GM19467 (cell line): Measurements from ENCODE around the gene PRDM15.

Experiments
- ATAC-seq: cut with Tn5 transposase; IDR thresholded peaks from one replicate; pipeline ENCODE4 v1.9.1; 2021; ENCODE audit warnings: mild to moderate bottlenecking, moderate library complexity; ENCODE audit not compliant: unreplicated experiment

Gene PRDM15

GRCh38 chr21:41885341-41886024 is 6.3 kb upstream of the PRDM15 start:
- ATAC-seq = no peak

GRCh38 chr21:41884501-41885030 is 5.4 kb upstream of the PRDM15 start:
- ATAC-seq = no peak

GRCh38 chr21:41883582-41883981 is 4.4 kb upstream of the PRDM15 start:
- no peak for ATAC-seq

DNA sequence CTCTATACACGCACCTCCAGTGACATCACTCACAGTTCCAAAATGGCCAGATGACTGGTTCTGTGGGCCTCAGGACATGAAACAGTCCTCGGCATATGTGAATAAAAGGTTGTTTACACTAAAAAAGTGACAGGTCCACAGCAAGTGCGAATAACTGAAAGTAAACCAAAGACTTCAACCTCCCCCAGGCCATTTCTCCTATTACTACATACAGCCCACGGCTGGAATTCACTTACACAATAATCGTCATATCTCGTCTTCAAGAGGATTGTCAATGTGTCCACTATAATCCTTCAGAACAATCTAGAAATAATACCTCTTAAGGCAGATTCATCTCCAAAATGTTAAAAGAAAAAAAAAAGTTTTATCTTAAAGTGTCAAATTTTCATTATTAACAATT is 1.9 kb upstream of the PRDM15 start:
- ATAC-seq = no peak

- no peak for ATAC-seq
Measured at GRCh38 chr21:41880153-41880552, 1.0 kb upstream of the PRDM15 start.

DNA sequence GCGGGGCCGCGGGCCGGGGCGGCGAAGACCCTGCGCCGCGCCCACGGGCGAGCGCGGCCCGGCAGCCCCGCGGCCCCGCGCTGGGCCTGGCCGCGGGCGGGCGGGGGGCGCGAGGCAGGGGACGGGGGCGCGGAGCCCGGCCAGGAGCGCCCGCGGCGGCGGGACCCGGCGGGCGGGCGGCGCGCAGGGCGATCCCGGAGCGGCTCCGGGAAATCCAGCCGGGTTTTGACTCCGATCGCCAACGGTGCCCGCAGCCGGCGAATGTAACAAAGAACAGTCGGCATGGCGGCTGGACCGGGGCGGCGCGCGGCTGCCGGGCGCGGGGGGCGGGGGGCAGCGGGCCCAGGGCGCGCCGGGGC is 334 bp downstream of the PRDM15 start:
- ATAC-seq = peak; percentile 35

DNA sequence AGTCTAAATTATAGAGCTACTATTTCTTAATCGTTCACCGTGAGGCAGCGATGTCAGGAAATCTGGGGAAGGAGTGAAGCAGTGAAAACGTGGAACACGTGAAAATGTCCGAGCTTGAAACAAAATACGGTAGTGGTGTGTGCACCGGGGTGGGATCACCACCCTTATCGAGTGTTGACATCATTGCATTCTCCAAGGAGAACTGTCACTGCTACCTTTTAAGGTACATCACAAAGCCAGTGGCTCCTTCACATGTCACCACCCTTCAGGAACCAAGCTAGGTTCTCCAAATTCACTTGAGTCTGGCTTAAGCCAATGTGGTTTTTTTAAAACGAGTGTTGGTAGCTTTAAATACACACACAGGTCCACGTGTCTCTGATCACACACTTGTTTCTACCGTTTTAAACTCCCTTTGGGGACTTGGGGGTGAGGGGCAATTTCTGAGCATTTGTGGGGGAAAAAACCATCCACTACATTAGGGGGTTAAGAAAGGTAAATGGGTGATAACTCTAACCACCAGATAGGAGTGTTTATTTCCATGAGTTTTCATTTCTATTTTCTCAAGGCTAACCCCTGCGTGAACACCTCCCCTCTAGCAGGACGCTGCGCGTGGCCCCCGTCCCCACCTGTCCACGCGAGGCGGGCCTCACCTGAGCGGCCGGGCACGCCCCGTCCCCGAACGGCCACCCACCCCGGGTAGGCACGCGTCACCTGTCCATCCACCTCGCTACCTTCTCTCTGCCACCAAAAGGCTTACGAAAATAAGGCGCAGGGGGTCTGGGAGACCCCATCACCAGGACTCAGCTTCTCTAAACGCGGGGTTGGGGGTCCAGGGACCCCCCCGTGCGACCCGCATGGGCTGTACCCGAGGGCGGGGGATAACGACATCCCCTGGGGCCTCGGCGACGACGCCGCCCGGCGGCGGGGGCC is 978 bp downstream of the PRDM15 start:
- ATAC-seq = peak; percentile 29

- ATAC-seq = no peak
Measured at GRCh38 chr21:41876928-41877652, 2.1 kb downstream of the PRDM15 start.

- ATAC-seq = no peak
Measured at GRCh38 chr21:41876396-41876795, 2.7 kb downstream of the PRDM15 start.

- ATAC-seq = no peak
Measured at GRCh38 chr21:41875086-41875485, 4.1 kb downstream of the PRDM15 start.

DNA sequence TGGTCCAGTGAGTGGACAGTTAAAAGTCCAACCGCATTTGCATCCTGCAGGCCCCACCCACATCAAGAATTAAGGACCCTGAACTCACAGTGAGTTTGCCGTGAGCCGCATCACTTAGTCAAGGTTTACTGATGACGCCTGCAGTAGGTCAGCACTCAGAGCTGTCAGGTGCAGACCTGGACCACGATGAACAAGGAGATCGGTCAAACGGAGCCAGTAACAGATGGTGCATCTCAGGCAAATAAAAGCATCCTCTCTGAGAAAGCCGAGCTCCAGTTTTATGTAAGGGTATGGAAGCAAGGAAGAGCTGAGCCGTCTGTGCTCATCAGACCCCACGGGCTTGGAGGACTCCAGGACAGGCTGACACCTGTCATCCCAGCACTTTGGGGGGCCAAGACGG is 4.5 kb downstream of the PRDM15 start:
- no peak for ATAC-seq

GRCh38 chr21:41873426-41873825 is 5.7 kb downstream of the PRDM15 start:
- ATAC-seq = no peak

GRCh38 chr21:41873005-41873404 is 6.1 kb downstream of the PRDM15 start:
- ATAC-seq = no peak

DNA sequence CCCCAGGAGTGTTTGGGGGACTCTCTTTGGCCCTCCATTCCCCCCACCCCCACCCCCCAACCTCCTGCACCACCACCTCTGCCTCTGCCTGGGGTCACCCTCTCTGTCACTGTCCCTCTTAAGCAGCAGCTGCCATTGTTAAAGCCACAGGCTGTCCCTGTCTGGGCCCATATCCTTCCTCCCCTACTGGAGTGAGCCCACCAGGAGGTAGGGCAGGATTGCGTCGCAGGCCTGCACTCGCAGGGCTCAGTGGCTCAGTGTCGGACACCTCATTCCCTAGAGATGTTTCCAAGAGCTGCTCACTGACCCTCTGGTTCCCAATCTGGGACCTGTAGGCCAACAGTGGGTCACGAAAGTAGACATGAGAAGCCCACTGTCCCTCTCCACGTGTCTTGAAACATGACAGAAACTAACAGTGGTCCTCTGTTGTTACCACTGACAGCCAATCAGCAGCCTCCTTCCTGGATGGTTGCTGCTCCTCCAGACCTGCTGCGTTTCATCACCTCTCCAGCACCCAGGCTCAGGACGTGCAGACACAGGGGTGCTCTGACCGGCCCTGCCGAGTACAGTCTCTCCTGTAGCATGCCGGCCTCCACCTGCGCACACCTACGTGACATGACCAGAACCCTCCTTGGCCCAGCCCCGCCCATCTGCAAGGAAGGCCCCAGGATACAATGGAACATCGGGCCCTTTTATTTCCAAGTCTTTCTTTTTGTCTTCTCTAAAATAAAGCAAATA is 7.7 kb downstream of the PRDM15 start:
- no peak for ATAC-seq

GRCh38 chr21:41869771-41870170 is 9.4 kb downstream of the PRDM15 start:
- ATAC-seq = no peak

GRCh38 chr21:41868062-41868710 is 11.0 kb downstream of the PRDM15 start:
- peak; percentile 62 for ATAC-seq

- ATAC-seq = no peak
Measured at GRCh38 chr21:41867313-41867712, 11.8 kb downstream of the PRDM15 start.

DNA sequence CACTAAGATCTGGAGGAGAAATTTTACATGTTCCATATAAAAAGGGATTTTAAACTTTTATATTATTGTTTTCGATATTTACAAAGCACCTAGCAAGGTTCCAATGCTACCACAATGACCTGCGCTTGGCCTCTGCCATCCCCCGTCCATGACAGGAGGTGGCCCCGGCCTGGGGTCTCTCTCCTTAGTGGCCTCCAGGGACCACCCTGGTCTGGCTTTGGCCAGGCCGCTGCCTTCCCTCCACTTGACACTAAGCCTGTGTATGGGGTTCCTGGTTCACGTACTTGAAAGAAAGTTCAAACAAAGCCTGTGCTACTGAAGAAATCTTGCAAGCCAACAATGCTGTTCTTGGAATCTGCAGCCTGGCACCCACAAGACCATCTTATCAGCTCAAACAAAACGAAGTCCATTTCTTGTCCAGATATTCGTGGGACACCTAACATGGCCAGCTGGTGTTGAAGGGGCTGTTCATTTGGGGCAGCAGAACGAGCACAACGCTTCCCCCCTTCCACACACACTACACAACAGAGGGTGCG is 12.8 kb downstream of the PRDM15 start:
- no peak for ATAC-seq

- ATAC-seq = peak; percentile 30
Measured at GRCh38 chr21:41865002-41865777, 14.0 kb downstream of the PRDM15 start.
